WI38 (cell line): ENCODE measurements around the gene TBL3.

Experiments used
- H3K4me3 ChIP-seq: 2 replicates; pipeline ENCODE4 v1.5.1; 2011; ENCODE audit warnings: low read depth, mild to moderate bottlenecking, control low read depth, low read length
- CTCF ChIP-seq: IDR thresholded peaks from 2 replicates; pipeline ENCODE4 v1.5.1; 2012; ENCODE audit warnings: low read depth, mild to moderate bottlenecking, control low read depth, low read length

TBL3 gene

GRCh38 chr16:2023092-2024031 lies 51.5 kb downstream of the TBL3 start:
- TF ChIP-seq CTCF, result peak; percentile 64
- H3K4me3 ChIP-seq, result peak overlapping the region; percentile 42

GRCh38 chr16:2024032-2024420 lies 52.2 kb downstream of the TBL3 start:
- H3K4me3 ChIP-seq, result no peak overlapping the region

DNA sequence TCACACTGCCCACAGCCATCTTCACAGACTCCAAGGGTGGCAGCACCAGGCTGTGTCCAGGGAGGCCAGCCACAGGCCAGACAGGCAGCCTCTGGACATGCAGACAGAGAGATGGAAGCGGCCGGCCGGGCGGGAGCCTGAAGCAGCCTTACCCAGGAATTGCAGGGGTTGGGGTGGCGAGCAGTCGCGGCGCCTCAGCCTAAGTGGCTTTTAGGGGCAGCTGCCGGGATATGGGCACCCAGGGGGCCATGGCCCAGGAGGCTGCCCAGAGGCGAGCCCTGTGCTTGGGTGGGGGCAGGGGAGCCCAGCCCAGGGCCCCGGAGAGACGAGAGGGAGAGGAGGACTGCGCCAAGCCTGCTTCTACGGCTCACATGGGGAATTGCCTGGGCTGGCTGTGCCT lies 53.4 kb downstream of the TBL3 start:
- H3K4me3 ChIP-seq, result no peak overlapping the region
- no peak for TF ChIP-seq CTCF

More at GRCh38 chr16:2024032-2024420, 52.2 kb downstream of the TBL3 start:
- no peak for TF ChIP-seq CTCF

DNA sequence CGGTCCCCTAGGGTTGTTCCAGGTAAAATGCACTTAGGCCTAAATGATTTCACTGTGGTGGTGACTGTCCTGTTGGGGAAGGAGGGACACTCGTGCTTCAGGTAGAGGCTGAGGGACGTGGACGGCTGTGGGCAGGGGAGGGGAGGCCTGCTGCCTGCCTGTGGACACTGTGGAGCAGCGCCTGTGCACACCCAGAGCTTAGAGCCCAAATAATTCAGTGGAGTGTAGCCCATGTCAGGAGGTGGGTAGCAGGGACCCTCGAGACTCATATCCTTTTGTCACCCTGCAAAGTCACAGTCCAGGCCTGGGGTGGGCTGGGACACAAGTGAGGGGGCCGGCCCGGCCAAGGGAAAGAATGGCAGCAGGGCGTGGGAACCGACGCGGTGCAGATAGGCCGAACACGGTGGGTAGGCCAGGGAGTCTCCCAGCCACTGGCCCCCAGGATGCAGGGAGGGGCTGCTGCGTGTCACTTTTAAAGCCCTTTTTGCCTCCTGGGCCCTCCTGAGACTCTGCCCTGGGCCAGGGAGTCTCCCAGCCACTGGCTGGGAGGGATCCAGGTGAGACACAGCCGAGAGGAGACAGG lies 54.1 kb downstream of the TBL3 start:
- TF ChIP-seq CTCF, result no peak
- peak overlapping the region; percentile 51 for H3K4me3 ChIP-seq

GRCh38 chr16:2026461-2027023 lies 54.7 kb downstream of the TBL3 start, which contains the start of gene NHERF2:
Gene NHERF2, plus strand, starts transcription at chr16:2026902. Its CDS starts 104 bp downstream, at chr16:2027006.
- TF ChIP-seq CTCF, result no peak
- peak within 1 kb of the TSS; percentile 71 for H3K4me3 ChIP-seq

- peak overlapping the region; percentile 71 for H3K4me3 ChIP-seq
- no peak for TF ChIP-seq CTCF
These were observed 55.5 kb downstream of the TBL3 start for GRCh38 chr16:2027024-2028010.
